Activated T-cell treated with anti-CD3 and anti-CD28 coated beads for 4 hours (primary cell): ENCODE results near the gene TOMM20L.
A peak's percentile ranks its signal among the peaks of the same experiment; 100 is the strongest.

Source experiments
- DNase-seq: peaks from one replicate; pipeline ENCODE4 v3.0.0-alpha.2; 2020

Gene TOMM20L

DNA sequence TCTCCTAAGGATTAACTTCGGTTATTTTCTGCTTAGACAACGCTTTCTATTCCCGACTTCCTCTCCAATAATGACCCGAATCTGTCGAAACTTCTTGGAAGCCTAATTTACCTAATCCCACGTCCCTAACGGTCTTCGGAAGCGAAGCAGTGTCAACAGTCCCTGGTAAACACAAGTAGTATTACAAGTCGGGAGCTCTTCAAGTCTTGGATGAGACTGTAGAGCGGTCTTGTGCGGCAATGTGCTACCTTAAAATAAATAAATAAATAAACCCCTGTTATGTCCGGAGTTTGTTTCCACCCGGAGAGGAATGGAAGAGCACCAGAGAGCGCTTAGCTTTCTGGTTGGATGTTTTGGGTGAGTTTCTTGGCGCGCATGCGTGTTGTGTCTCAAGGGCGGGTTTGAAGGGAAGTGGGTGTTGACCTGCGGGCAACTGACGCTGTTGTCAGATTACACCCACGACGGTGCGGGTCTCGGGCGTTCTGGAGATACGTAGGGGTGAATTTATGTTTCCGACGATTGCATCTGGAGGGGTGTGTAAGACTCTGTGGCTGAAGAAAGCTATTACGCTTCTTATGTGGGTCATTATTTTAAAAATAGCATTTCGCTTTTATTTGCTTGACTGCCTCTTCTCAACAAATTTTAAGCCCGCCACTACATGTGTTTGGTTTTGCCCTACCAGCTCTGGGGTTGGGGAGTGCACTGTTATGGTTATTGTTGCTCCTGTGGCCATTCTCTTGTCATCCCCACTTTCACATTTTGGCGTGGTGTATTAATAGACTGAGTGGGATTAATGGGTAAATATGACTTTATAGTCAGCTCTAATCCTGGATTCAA lies 31.8 kb downstream of the TOMM20L start, which contains the start of the genes KIAA0586 and TIMM9:
TSS of gene KIAA0586 (plus strand) at position 439 of the 837 bp plus-strand sequence. CDS start 546 bp downstream, outside the sequence.
TSS of gene TIMM9 (minus strand) at position 251 of the 837 bp plus-strand sequence. CDS start 15,586 bp downstream, outside the sequence.
- DNase-seq: peak; percentile 93

DNA sequence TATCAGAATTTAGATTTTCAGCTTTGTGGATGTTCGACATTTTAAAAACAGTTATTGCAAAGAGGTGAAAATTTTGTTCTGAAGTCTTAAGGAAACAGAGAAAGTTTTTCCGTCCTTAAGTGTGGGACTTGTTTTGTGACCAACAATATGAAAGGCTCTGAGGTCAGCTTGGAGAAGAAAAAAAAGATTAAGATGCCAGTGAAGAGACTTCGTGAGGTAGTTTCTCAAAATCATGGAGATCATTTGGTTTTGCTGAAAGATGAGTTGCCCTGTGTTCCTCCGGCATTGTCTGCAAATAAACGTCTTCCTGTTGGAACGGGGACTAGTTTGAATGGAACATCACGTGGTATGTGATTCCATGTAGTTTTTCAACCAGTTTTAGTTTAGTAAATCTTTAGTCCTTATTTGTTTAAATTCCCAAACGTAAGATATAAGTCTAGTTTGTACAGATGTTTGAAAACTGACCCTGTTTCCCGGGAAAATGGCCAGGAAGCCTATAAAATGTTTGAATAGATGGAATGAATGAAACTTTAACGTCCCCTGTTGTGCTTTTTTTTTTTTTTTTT lies 32.5 kb downstream of the TOMM20L start:
- DNase-seq: no peak

DNA sequence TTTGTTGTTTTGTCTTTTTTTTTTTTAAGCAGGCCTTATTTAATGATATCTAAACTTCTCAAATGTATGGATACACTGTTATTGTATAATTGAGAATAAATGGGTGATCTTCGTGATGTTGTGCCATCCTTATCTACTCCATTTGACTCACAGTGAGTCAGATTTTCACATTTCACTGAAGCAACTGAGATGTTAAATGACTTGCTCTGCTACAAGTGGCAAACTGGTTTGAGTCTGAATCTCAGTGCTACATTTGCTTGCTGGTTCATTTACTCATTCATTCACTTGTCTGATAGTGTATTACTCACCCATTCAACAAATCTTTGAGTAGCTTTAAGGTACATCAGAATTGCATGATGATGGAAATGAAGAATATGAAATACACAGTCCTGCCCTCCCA lies 34.4 kb downstream of the TOMM20L start:
- DNase-seq: no peak

GRCh38 chr14:58439476-58439875 lies 43.7 kb downstream of the TOMM20L start:
- DNase-seq: no peak

- DNase-seq: no peak
These were observed 48.9 kb downstream of the TOMM20L start for GRCh38 chr14:58444627-58445026.

DNA sequence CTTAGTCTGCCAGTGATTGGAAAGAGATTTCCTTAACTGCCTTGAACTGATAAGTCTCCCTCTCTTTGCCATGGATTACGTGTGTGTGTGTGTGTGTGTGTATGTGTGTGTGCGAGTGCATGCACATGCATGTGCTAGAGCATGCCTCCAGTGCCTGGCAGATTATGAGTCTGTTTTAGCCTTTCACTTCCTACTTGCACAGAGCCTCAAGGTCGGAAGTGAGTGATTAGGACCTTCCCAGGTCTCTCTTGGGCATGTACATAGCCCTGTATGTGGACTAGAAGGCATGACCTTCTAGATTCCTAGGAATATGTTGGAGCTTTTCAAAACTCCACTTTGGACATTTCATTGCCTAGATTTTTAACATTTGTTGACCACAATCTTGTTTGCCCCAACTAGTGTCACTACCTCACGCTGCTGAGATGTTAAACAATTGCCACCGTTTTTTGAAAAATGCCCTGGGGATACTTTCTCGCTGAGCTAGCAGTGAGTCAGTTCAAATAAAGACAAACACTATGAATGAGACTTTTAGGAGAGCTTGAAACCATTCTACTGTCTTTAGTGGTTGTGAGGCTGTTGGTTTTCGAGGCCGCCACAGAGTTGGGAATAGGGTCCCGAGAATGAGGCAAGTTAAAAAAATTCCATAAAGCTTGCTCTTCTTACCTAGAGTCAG lies 60.0 kb downstream of the TOMM20L start:
- no peak for DNase-seq
